Smooth muscle cell (in vitro differentiated cells): ENCODE results near the gene OR13C3. TPM values are rescaled to one million over a fixed set of nuclear protein-coding genes. Genes with fewer than 3 reads are reported as not detected.

ENCODE experiments used
- DNase-seq: peaks from one replicate; lab custom pipeline; 2025; ENCODE audit not compliant: unreplicated experiment; lab: John Stamatoyannopoulos, UW
- H2AFZ ChIP-seq: fragments of 200-600 bp; sonication (generic); 2 replicates; pipeline ENCODE4 v1.6.0; 2016; ENCODE audit warnings: antibody characterized with exemption, low read depth, mild to moderate bottlenecking
- H3F3A ChIP-seq: fragments of 200-600 bp; sonication (generic); 2 replicates; pipeline ENCODE4 v1.6.0; 2017; ENCODE audit warnings: antibody characterized with exemption, low read depth
- H3K27ac ChIP-seq: fragments of 200-600 bp; sonication (generic); 2 replicates; pipeline ENCODE4 v1.5.1; 2016; ENCODE audit warnings: low read depth, mild to moderate bottlenecking
- H3K27me3 ChIP-seq: fragments of 200-600 bp; sonication (generic); 2 replicates; pipeline ENCODE4 v1.6.1; 2016; ENCODE audit warnings: low read depth, mild to moderate bottlenecking
- H3K36me3 ChIP-seq: fragments of 200-600 bp; sonication (generic); 2 replicates; pipeline ENCODE4 v1.5.1; 2016; ENCODE audit warnings: low read depth
- H3K4me1 ChIP-seq: fragments of 200-600 bp; sonication (generic); 2 replicates; pipeline ENCODE4 v1.5.1; 2016; ENCODE audit warnings: low read depth
- H3K4me2 ChIP-seq: fragments of 200-600 bp; sonication (generic); 2 replicates; pipeline ENCODE4 v1.6.0; 2016; ENCODE audit warnings: mild to moderate bottlenecking
- H3K4me3 ChIP-seq: fragments of 200-600 bp; sonication (generic); 2 replicates; pipeline ENCODE4 v1.5.1; 2016; ENCODE audit warnings: mild to moderate bottlenecking
- H3K79me2 ChIP-seq: fragments of 200-600 bp; sonication (generic); 2 replicates; pipeline ENCODE4 v1.6.0; 2016; ENCODE audit warnings: low read depth, mild to moderate bottlenecking
- H3K9ac ChIP-seq: fragments of 200-600 bp; sonication (generic); 2 replicates; pipeline ENCODE4 v1.6.0; 2016; ENCODE audit warnings: low read depth
- H3K9me3 ChIP-seq: fragments of 200-600 bp; sonication (generic); replicated peaks from 2 replicates; pipeline ENCODE4 v1.5.1; 2016; ENCODE audit warnings: low read depth
- H4K20me1 ChIP-seq: fragments of 200-600 bp; sonication (generic); 2 replicates; pipeline ENCODE4 v1.6.0; 2016; ENCODE audit warnings: low read depth
- WGBS: methylation state at CpG from one replicate; pipeline ENCODE4 v1.1.7; 2016; ENCODE audit warnings: low lambda C conversion rate; 5-methylcytosine and 5-hydroxymethylcytosine counted together
- polyA plus RNA-seq: library from polyadenylated mRNA; unstranded; fragments of >200 nt; fragmentation: Nextera tagmentation; extraction: Ambion mirVana; gene quantifications from 2 replicates; pipeline ENCODE4 v1.2.1, GENCODE V29; 2016
- total RNA-seq: library from RNA; depleted of rRNA; stranded (reverse); fragments of >200 nt; gene quantifications from 2 replicates; pipeline ENCODE4 v1.2.3, GENCODE V29; 2014
- TF ChIP-seq, protein P1 (sequence below): fragments of 200-600 bp; sonication (generic); IDR thresholded peaks from 2 replicates; pipeline ENCODE4 v1.5.1; 2017; ENCODE audit warnings: borderline replicate concordance, mild to moderate bottlenecking, antibody characterized with exemption; ENCODE audit not compliant: insufficient read depth, poor library complexity, severe bottlenecking

OR13C3 gene
- total RNA-seq (not detected in 2 replicates), polyA plus RNA-seq (not detected in 2 replicates)

DNA sequence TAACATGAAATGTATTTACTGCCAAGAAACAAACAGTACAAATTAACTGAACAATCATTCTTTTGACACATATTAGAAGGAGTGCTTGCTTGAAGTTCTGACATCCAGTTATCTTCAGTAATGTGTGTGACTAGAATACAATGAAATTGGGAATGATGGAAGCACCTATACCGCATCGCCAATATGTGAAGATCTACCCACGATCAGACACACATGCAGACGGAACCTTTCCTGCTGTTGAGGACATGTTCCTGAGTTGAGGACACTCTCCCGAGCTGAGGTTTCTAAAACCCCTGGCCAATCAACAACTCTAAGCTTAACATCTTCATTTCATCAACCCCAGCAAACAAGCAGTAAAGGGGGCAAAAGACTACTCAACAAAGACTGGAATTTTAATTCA is at the start of gene OR13C3:
Gene OR13C3, minus strand, starts transcription at position 101 of the 400 bp plus-strand sequence. CDS start 133 bp downstream, outside the sequence.
- DNase-seq: no peak
- H3K27ac ChIP-seq: no peak within 1 kb of the TSS
- H3K4me3 ChIP-seq: no peak within 1 kb of the TSS
- H4K20me1 ChIP-seq: no peaks in the 10 kb centered on the region
- TF ChIP-seq, protein P1, sequence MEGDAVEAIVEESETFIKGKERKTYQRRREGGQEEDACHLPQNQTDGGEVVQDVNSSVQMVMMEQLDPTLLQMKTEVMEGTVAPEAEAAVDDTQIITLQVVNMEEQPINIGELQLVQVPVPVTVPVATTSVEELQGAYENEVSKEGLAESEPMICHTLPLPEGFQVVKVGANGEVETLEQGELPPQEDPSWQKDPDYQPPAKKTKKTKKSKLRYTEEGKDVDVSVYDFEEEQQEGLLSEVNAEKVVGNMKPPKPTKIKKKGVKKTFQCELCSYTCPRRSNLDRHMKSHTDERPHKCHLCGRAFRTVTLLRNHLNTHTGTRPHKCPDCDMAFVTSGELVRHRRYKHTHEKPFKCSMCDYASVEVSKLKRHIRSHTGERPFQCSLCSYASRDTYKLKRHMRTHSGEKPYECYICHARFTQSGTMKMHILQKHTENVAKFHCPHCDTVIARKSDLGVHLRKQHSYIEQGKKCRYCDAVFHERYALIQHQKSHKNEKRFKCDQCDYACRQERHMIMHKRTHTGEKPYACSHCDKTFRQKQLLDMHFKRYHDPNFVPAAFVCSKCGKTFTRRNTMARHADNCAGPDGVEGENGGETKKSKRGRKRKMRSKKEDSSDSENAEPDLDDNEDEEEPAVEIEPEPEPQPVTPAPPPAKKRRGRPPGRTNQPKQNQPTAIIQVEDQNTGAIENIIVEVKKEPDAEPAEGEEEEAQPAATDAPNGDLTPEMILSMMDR: no peak
- 93% methylated on average over 5 of the region's 5 CpGs for WGBS
- no peaks in the 10 kb centered on the region for H3F3A ChIP-seq
- no peak within 1 kb of the TSS for H2AFZ ChIP-seq
- no peak within 1 kb of the TSS for H3K9ac ChIP-seq
- no peaks in the 10 kb centered on the region for H3K9me3 ChIP-seq
- H3K4me2 ChIP-seq: no peak within 1 kb of the TSS
- no peaks in the 10 kb centered on the region for H3K27me3 ChIP-seq
- no peaks in the 10 kb centered on the region for H3K36me3 ChIP-seq
- H3K4me1 ChIP-seq: no peaks in the 10 kb centered on the region
- H3K79me2 ChIP-seq: no peaks in the 10 kb centered on the region

DNA sequence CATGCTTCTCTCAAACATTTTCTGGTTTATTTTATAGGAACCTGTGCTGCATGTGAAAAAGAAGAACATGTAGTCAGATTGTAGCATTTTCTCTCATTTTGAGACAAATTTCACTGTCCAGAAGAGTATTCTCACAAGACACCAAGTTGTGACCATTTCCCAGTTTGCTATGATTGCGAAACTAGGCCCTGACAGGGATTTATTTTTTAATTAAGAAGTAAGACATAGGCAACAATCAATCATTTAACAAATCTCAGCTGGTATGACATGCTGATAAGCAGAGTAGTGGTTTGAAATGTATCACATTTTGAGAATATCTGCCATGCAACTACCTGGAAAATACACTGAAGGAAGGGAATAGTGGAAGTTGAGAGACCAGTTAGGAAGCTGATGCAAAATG is 43.9 kb upstream of the OR13C3 start:
- H3K9ac ChIP-seq: no peak overlapping the region
- no peaks in the 10 kb centered on the region for H3K79me2 ChIP-seq
- no peaks in the 10 kb centered on the region for H3K36me3 ChIP-seq
- H3K4me2 ChIP-seq: no peak overlapping the region
- H3K4me1 ChIP-seq: no peaks in the 10 kb centered on the region
- H3F3A ChIP-seq: no peaks in the 10 kb centered on the region
- H4K20me1 ChIP-seq: no peaks in the 10 kb centered on the region
- no peaks in the 10 kb centered on the region for H3K9me3 ChIP-seq
- WGBS: 94% methylated on average over 1 of the region's 1 CpG
- no peak overlapping the region for H2AFZ ChIP-seq
- H3K4me3 ChIP-seq: no peak overlapping the region
- H3K27me3 ChIP-seq: no peaks in the 10 kb centered on the region
- no peak for DNase-seq
- no peak overlapping the region for H3K27ac ChIP-seq
- TF ChIP-seq, protein P1: no peak

DNA sequence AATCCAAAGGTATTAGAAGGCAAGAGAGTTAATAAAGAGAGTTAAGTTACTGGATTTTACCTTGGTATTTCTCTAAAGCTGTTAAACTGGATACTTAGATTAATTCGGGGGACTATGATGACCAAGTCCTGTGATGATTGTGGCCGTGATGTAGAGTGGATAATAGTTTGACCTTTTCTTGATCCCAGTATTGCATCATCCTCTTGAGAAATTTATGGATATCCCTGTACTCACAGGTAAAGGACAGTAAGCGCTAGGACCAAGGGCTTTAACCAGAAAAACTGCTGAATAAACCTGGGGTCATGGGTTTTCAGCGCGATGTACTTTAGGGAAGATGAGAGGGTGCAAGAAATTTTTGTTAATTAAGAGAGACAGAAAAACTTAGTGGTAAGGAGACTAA is 40.6 kb upstream of the OR13C3 start:
- no peak overlapping the region for H3K9ac ChIP-seq
- no peaks in the 10 kb centered on the region for H3F3A ChIP-seq
- DNase-seq: no peak
- H3K27me3 ChIP-seq: no peaks in the 10 kb centered on the region
- TF ChIP-seq, protein P1: no peak
- no peaks in the 10 kb centered on the region for H3K9me3 ChIP-seq
- H3K4me2 ChIP-seq: no peak overlapping the region
- H2AFZ ChIP-seq: no peak overlapping the region
- H3K4me3 ChIP-seq: no peak overlapping the region
- H3K79me2 ChIP-seq: no peaks in the 10 kb centered on the region
- 84% methylated on average over 5 of the region's 5 CpGs for WGBS
- H3K4me1 ChIP-seq: no peaks in the 10 kb centered on the region
- H4K20me1 ChIP-seq: no peaks in the 10 kb centered on the region
- no peaks in the 10 kb centered on the region for H3K36me3 ChIP-seq
- H3K27ac ChIP-seq: no peak overlapping the region

DNA sequence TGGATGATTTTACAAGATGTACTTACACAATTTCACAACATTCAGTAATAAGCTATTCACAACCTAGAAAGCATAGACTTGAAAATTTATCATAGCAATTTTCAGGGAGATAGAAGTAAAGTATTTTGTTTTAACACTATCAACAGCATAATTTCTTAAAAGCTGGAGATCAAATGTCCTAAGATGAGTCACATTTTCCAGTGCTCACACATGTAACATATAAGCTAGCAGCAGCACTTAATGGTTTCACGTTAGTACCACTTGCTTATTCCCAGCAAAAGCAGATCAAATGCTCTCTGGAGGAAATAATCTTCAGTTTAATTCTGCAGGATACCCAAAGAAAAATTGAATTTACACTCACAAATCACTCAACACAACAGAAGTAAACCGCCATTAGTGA is 38.8 kb upstream of the OR13C3 start:
- Histone ChIP-seq H3K9me3 (no peaks in the 10 kb centered on the region), H3K9ac (no peak overlapping the region), H4K20me1 (no peaks in the 10 kb centered on the region), H3K27me3 (no peaks in the 10 kb centered on the region), H3K79me2 (no peaks in the 10 kb centered on the region), H2AFZ (no peak overlapping the region), H3K4me1 (no peaks in the 10 kb centered on the region), H3K4me3 (no peak overlapping the region), H3K4me2 (no peak overlapping the region), H3F3A (no peaks in the 10 kb centered on the region), H3K27ac (no peak overlapping the region), H3K36me3 (no peaks in the 10 kb centered on the region)
- no peak for DNase-seq
- TF ChIP-seq, protein P1: no peak
- 77% methylated on average over 2 of the region's 2 CpGs for WGBS
